GM19455 (cell line): Measurements from ENCODE around the gene HEXD.

Experiments used
- ATAC-seq: cut with Tn5 transposase; IDR thresholded peaks from one replicate; pipeline ENCODE4 v1.9.1; 2021; ENCODE audit not compliant: unreplicated experiment

Gene HEXD

DNA sequence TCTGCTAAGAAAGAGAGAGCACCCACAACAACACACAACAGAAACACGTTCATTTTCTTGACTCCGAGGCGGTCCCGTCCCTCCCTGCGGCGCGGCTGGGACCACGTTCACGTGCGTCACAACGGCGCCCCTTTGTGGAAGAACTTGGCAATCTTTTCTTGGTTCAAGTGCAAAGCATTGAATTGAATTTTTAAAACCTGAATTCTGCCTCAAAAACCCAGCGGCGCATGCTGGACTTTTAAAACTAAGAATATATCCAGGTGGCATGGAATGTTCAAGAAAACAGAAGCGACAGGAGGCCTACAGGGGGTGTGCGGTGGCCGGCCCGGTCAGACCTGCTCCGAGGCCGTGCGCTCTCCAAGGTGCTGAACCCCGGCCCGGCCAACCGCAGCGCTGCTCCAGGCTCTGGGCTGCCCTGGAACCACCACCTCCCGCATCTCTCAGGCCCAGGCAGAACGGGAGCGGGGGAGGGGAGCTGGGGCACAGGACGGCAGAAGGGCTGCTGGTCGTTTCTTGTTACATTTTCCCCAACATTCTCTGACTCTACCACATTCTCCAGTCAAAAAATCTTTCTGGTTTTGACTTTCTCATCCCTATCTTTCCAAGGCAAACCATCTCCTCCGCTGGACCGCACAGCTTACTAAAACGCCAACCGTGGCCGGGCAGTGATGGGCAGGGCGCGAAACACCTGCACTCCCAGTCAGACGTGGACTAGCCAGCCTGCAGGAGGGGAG lies 3.4 kb upstream of the HEXD start:
- no peak for ATAC-seq

DNA sequence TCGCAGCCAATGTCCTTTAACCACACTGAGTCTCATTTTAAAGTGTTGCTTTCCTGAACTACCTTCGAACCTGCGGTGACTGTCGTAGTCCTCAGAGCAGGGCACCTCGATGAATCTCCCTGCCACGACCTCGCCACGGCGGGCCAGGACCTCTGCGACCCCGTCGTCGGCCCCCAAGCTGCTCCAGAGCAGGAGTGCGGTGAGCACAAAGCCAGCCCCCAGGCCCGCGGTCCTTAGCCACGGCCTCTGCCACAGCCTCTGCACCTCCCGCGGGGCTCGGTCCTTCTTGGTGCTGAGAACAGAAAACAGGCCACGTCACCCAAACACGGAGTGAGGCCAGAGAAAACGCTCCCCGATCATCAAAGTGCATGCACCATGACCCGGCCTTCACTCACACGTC lies 2.8 kb upstream of the HEXD start:
- no peak for ATAC-seq

DNA sequence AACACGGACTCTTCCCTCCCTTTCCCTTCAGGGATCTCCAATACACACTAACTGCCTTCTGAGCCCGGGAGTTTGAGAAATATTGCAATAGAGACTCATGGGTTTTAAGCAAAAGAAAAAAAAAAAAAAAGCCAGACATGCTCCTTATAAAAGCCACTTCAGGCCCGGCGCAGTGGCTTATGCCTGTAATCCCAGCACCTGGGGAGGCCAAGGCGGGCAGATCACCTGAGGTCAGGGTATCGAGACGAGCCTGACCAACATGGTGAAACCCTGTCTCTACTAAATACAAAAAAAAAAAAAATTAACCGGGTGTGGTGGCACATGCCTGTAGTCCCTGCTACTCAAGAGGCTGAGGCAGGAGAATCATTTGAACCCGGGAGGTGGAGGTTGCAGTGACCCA lies 2.4 kb upstream of the HEXD start:
- no peak for ATAC-seq

DNA sequence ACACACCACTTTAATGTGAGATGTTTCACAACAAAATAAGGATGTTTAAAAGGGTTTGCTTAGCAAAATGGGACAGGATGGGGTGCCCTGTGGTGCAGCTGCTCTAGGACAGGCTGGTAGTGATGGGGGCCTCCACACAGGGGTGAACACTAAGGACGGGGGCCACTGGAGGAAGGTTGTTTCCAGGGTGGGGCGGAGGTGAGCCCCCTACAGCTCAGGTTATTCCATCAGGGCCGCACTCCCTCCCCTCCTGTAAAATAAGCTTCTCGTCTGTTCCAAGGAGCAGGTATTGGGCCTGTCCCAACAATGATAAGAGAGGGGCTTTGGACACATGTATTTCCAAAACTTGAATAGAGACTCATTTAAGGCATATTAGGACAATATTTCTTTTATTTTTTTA lies 1.9 kb upstream of the HEXD start:
- ATAC-seq = no peak

DNA sequence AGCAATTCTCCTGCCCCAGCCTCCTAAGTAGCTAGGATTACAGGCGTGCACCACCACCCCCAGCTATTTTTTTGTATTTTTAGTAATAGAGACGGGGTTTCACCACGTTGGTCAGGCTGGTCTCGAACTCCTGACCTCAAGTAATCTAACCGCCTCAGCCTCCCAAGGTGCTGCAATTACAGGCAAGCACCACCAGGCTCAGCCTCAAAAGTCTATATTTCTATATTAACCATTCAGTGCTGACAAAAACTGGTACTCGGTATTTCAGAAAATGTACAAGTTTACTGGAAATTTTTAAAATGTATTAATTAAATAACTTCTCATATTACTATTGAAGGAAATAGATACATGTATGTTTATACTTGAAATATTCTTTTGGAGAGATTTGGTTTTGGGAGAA lies 1.4 kb upstream of the HEXD start:
- no peak for ATAC-seq

DNA sequence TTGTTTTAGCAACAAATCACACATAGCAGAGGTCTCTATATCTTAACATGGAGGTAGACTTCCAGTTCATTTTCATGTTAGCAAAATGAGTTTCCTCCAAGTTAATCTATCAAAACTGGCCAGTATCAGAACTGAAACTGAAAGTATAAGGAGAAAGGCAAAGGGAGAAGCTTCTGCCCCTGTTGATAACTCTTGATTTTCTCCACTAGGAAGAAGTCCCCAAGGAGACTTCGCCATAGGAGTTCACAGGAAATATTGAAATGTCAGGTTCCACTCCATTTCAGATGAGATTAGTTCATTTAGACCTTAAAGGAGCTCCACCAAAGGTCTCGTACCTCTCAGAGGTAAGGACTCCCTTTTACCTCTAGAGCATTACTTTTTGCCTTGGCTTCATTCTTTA lies 1.4 kb downstream of the HEXD start:
- ATAC-seq = no peak

DNA sequence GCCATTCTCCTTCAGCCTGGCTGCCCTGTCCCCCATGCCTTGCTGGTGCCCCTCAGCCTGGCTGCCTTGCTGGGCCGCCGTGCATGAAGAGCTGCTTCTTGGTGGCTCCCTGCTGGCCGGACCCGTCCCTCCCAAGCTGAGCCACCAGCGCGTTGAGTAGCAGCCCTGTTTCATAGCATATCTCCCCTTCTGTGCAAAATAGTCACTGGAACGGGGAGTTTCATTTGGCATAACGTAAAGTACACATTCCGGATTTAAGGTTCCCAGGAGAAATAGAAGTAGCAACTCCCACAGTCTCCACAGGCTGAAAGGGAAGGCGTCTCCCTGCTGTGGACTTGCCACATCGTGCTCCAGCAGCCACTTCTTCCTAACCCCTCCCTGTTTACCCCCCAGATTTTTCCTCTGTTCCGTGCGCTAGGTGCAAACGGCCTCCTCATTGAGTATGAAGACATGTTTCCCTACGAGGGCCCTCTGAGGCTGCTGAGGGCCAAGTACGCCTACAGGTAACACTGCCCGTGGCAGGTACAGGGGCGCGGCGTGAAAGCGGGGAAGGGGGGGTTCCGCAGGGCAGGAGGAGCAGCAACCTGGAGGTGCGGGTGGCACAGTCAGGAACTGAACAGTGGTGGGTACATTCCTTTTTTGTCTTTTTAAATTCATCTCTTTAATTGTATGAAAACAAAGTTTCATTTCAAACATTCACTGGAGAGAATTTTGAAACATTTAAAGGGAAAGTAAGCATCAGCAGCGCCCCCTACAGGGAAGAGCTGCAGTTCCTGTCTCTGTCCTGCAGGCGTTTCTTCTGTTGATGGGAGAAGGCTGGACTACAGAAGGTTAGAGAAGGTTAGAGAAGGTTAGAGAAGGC lies 6.1 kb downstream of the HEXD start:
- ATAC-seq = no peak

DNA sequence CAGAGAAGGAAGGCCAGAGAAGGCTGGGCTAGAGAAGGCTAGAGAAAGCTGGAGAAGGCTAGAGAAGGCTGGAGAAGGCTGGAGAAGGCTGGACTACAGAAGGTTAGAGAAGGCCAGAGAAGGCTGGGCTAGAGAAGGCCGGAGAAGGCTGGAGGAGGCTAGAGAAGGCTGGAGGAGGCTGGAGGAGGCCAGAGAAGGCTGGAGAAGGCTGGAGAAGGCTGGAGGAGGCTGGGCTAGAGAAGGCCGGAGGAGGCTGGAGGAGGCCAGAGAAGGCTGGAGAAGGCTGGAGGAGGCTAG lies 6.7 kb downstream of the HEXD start:
- ATAC-seq = no peak

DNA sequence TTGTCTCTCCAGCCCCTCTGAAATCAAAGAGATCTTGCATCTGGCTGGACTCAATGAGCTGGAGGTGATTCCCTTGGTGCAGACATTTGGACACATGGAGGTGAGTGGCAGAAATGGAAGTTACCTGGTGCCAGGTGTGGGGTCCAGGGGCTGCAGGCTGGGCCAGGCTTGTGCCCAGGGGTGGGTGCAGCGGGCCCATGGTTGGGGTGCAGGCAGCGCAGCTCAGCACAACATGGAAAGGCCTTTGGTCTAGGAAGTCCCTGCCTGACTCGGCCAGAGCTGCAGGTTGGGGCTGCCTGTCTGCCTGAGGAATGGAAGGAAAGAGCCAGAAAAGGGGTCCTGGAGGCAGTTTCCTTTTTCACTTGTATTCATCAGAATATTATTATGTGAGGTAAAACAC lies 10.4 kb downstream of the HEXD start:
- no peak for ATAC-seq

DNA sequence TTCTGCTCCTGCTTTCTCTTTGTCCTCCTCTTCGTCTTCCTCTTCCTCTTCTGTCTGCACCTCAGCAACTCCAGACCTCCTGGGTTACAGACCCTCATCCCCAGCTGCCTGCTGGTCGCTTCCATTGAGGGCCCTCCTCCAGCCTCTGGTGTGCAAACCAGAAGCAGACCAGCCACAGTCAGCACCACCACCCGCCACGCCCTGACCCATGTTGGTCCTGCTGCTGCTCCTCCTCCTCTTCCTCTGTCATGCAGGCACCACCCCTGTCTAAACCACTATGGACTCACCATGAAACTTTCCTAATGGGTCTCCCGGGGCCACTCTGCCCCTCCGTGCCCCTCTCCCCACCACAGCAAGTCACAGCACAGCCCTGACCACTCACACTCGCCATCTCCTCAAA lies 11.7 kb downstream of the HEXD start:
- ATAC-seq = no peak

DNA sequence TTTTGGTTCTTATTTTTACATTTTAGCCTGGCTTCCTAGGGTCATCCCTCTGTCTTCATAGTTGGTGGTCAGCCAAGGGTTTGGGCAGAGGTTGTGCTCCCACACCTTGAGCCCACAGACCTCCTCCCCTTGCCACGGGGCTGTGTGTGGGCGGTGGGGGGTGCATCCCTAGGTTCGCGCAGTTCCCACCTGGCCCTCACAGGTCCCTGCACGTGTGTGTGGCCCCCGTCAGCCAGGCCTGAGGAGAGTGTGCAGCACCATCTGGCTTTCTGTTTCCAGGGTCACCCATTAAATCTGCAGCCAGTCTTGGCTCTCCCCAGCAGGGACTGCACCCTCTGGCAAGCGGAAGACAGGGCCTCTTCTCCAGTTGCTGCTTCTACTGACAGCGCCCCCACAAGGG lies 13.9 kb downstream of the HEXD start:
- ATAC-seq = no peak

DNA sequence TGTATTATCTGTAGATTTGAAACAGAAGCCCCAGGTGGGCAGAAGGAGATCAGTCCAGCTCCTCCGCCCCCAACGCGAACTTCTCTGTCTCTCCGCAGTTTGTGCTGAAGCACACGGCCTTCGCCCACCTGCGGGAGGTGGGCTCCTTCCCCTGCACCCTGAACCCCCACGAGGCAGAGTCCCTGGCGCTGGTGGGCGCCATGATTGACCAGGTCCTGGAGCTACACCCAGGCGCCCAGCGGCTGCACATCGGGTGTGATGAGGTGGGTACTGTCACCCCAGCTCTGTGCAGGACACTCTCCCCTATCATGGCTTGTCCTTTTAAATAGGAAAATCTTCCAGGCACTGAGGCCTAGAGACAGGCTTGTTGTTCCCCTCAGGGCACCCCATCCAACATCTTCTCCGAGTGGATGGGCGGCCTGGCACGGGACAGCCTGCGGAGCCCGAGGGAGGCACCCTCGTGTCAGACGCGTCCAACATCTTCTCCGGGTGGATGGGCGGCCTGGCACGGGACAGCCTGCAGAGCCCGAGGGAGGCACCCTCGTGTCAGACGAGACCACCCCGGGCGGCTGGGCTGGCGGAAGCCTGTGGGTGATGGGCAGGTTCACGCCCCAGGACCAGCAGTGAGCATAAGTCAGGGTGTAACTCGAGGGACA lies 15.5 kb downstream of the HEXD start:
- no peak for ATAC-seq

DNA sequence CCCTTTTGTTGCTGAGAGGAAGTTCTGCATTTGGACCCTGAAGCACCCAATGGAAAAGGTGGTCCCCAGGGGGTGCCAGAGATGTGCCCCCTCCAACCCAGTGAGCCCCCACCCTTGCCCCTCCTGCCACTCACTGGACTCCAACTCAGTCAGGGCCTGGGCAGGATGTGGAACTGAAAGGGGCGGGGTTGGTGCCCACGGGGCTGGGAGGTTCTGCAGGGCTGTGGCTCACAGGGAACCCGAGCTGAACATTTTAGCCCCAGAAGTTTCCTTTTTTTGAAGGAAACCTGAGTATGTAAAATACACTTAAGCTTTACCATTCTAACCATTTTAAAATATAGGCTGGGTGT lies 16.0 kb downstream of the HEXD start:
- no peak for ATAC-seq

DNA sequence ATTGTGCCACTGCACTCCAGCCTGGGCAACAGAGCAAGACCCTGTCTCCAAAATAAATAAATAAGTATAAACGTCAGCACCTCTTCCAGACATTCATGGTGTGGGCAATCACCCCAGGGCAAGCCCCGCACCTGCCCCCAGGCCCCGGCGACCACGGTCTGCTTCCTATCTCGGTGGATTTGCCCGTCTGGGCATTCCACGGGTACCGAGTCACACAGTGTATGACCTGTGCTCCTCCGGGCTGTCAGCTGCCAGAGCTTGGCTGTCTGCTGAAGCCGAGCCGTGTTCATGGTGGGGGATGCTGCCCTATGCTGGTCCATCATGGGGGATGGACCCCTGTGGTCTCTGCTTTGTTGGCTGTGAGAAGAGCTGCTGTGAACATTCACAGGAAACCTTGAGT lies 17.0 kb downstream of the HEXD start:
- ATAC-seq = no peak

DNA sequence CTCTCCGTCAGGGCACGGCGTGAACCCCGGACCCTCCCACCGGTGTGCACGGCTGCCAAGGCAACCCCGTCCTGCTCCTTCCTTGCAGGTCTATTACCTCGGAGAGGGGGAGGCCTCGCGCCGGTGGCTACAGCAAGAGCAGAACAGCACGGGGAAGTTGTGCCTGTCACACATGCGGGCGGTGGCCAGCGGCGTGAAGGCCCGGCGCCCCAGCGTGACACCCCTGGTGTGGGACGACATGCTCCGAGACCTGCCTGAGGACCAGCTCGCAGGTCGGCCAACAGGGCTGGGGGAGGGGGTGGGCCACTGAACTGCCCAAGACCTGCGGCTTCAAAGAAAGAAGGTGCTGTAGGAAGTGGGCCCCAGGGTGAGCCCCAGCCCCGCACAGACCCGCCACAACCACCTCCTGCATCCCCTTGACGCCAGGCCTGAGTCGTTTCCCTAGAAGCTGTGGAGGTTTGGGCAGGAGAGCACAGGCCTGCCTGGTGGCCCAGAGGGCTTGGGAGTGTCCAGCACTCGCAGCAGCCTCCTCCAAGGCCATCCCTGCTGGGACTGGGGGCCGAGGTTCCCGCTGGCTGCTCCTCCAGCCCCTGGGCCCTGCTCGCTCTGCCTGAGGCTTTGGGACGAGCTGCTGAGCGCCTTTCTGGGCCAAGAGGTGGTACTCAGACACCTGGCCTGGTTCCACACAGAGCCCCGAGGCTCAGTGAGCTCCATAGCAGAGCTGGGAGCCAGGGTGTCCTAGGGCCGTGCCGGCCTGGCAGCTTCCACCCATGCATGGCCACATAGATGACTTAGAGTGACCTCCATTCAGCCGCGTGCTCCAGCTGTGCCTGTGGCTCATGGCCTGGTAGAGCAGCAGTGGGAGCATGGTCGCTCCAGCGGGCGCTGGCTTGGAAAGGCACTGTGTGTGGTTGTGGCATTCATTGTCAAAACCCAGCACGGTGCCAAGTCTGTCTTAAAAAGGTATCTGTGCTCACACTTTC lies 17.7 kb downstream of the HEXD start:
- ATAC-seq = no peak

DNA sequence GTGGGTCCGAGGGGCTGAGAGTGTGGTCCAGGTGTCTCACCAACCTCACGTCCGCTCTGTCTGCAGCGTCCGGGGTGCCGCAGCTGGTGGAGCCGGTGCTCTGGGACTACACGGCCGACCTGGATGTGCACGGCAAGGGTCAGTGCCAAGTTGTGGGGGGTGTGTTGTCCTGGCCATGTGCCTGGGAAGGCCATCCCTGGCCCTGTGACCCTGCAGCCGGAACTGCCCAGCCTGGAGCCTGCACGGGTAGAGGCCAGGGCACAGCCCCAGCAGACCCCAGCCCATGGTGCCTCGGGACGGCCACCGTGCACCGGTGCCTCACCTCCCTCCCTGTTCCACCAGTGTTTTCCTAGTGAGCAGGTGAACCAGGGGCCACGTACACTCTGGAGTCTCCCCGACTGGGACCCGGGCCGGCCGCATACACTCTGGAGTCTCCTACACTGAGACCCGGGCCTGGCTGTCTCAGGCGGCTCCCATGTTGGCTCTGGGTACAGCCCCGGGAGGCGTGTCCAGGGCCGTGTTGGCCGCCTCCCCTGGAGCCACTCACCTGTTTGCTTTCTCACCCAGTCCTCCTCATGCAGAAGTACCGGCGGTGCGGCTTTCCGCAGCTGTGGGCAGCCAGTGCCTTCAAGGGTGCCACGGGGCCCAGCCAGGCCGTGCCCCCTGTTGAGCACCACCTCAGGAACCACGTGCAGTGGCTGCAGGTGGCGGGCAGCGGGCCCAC lies 18.6 kb downstream of the HEXD start:
- ATAC-seq = no peak

DNA sequence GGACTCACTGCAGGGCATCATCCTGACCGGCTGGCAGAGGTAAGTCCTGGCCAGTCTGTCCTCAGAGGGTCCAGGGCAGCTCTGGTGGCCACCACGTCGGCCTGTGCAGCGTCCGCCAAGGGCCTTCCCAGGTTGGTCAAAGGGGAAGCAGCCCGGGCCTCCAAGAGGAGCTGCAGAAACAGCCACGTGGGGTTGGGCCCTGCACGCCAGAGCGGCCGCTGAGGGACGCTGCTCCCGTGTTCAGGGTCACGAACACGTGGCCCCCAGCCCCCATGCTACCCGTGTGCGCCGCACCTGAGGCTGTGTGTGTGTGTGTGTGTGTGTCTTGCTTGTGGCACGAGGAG lies 19.1 kb downstream of the HEXD start:
- ATAC-seq = no peak

DNA sequence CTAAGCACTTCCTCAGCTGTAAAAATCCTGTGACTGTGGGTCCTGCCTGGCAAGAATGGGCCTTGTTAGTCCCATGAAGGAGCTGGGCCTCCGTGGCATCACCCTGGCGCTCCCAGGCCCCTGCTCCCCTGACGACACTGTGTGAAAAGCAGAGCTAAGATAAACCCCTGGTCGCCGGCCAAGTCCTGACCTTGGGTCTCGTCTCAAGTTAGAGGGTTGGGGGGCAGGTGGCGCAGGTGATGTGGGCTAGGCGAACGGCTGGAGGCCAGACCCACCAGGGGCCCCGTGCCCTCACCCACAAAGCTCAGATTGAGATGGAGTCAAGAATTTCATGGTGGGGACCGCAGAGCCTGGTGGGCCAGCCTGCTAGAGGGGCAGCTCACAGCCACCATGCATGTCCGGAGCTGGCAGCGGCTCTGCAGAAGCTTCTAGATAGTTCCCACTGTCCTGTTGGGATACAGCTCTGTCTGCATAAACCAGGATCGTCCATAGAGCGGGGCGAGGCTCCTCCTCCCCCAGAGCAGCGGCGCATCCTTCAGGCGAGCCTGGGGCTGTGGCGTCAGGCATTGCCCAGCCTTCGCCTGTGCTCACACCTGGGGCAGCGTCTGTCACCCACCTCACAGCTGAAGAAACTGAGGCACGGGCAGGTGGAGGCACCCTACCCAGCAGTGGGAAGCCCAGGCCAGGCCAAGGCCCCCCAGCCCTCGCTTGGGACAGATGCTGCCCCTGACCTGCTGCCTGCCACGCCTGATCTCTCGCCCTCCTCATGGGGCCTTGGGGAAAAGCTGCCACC lies 20.4 kb downstream of the HEXD start:
- ATAC-seq = no peak

DNA sequence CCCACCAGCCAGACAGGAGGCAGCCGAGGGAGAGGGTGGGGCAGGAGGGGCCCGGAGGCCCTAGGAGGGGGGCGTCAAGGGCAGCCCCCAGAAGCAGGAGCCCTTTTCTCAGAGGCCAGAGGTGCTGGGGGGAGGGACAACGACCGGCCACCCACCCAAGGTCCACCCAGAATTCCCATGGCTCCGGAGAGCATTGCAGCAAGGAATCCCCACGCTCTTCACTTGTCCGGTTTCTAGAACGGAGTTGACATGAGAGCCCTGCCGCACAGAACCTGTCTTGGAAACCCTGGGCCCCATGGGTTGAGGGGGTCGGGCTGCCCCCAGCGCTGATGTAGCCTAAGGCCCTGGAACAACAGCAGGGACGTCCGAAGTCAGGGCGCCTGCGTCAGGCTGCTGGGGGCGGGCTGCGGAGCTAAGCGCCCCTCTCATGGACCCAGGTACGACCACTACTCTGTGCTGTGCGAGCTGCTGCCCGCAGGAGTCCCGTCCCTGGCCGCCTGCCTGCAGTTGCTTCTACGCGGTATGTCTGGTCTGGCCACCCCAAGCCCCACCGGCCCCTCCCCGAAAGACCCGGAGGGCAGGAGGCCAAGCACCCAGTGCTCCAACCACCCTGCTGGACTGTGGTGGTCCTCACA lies 21.2 kb downstream of the HEXD start:
- ATAC-seq = no peak
